GM12878 (cell line): Measurements from ENCODE around the gene HAO2. TPM values are rescaled to one million over a fixed set of nuclear protein-coding genes. Genes with fewer than 3 reads are reported as not detected.

ENCODE experiments used
- ATAC-seq: fragments of 200-7000 bp; cut with Tn5 transposase; 3 replicates; pipeline ENCODE4 v1.9.1; 2020; ENCODE audit warnings: mild to moderate bottlenecking, moderate library complexity
- BruUV-seq: library from RNA; stranded (reverse); fragments of 400-500 nt; replicated peaks from 2 replicates; lab custom pipeline; 2021; lab: Mats Ljungman, UMichigan
- CTCF ChIA-PET: fragments of 300-600 bp; sonication (Branson Sonifier 250); formaldehyde crosslinking; extraction: SDS; loops from one replicate; lab custom pipeline; 2021; ENCODE audit warnings: inconsistent platforms; lab: Yijun Ruan, JAX
- POLR2A ChIA-PET: fragments of 350-600 bp; formaldehyde crosslinking; extraction: SDS; loops from one replicate; lab custom pipeline; 2021; ENCODE audit warnings: inconsistent platforms; lab: Charles Lee
- RAD21 ChIA-PET: fragments of 300-600 bp; sonication (Branson Sonifier 250); formaldehyde crosslinking; loops from one replicate; lab custom pipeline; 2023; ENCODE audit warnings: antibody characterized with exemption; ENCODE audit not compliant: unreplicated experiment; lab: Charles Lee
- SMC1A ChIA-PET: fragments of 300-600 bp; sonication (Branson Sonifier 250); formaldehyde crosslinking; loops from one replicate; lab custom pipeline; 2023; ENCODE audit not compliant: unreplicated experiment, uncharacterized antibody; lab: Charles Lee
- DNase-seq: peaks from one replicate; pipeline ENCODE4 v3.0.0-alpha.2; 2011; ENCODE audit warnings: low read depth, low spot score
- FAIRE-seq: peaks from 3 replicates; lab custom pipeline; 2011; peaks lifted over from hg19 to GRCh38; lab: Jason Lieb, UNC
- H2AFZ ChIP-seq: 2 replicates; pipeline ENCODE4 v1.6.0; 2011; ENCODE audit warnings: low read depth, low read length, control low read depth; ENCODE audit not compliant: control insufficient read depth
- H3K27ac ChIP-seq: 2 replicates; pipeline ENCODE4 v1.5.1; 2011; ENCODE audit warnings: control low read depth; ENCODE audit not compliant: control insufficient read depth, insufficient read depth
- H3K27me3 ChIP-seq, 2 experiments: replicated peaks in 1 of 2; 2 replicates each; pipeline versions ENCODE4 v1.6.0 to v1.6.1; 2011; ENCODE audit warnings: low read length in 1 of 2; ENCODE audit not compliant: control insufficient read depth in 2 of 2, insufficient read depth in 2 of 2
- H3K36me3 ChIP-seq, 2 experiments: 2 replicates each; pipeline ENCODE4 v1.5.1; 2011; ENCODE audit warnings: low read length in 1 of 2; ENCODE audit not compliant: control insufficient read depth in 2 of 2, insufficient read depth in 2 of 2
- H3K4me1 ChIP-seq: 2 replicates; pipeline ENCODE4 v1.6.1; 2011; ENCODE audit warnings: mild to moderate bottlenecking, low read length, moderate library complexity, mixed read lengths; ENCODE audit not compliant: control insufficient read depth, insufficient read depth
- H3K4me2 ChIP-seq: 2 replicates; pipeline ENCODE4 v1.6.0; 2011; ENCODE audit warnings: control low read depth; ENCODE audit not compliant: control insufficient read depth, insufficient read depth
- H3K4me3 ChIP-seq: fragments of 200-600 bp; sonication (generic); 2 replicates; pipeline ENCODE4 v1.5.1; 2016
- H3K79me2 ChIP-seq: 2 replicates; pipeline ENCODE4 v1.6.0; 2011; ENCODE audit warnings: low read length; ENCODE audit not compliant: control insufficient read depth, insufficient read depth
- H3K9ac ChIP-seq: 2 replicates; pipeline ENCODE4 v1.8.0; 2011; ENCODE audit warnings: low read length, control low read depth, mixed read lengths; ENCODE audit not compliant: control insufficient read depth, insufficient read depth
- H3K9me3 ChIP-seq: replicated peaks from 3 replicates; pipeline ENCODE4 v1.5.1; 2011; ENCODE audit warnings: mild to moderate bottlenecking, low read length; ENCODE audit not compliant: control insufficient read depth, insufficient read depth
- H4K20me1 ChIP-seq: 2 replicates; pipeline ENCODE4 v1.6.0; 2011; ENCODE audit not compliant: control insufficient read depth, insufficient read depth
- CUX1 ChIP-seq: IDR thresholded peaks from 2 replicates; pipeline ENCODE4 v1.6.1; 2012; ENCODE audit warnings: improper control_type of control experiment, low read depth, low read length; ENCODE audit not compliant: insufficient replicate concordance
- FOS ChIP-seq: IDR thresholded peaks from 3 replicates; pipeline ENCODE4 v1.6.1; 2011; ENCODE audit warnings: borderline replicate concordance; ENCODE audit not compliant: insufficient read length; ENCODE audit errors: extremely low read depth
- FOXM1 ChIP-seq: IDR thresholded peaks from 2 replicates; pipeline ENCODE4 v1.6.1; 2012; ENCODE audit warnings: low read depth, mild to moderate bottlenecking, inconsistent platforms, low read length, moderate library complexity
- HDGF ChIP-seq: fragments of 450-650 bp; IDR thresholded peaks from 2 replicates; pipeline ENCODE4 v1.6.1; 2016; ENCODE audit warnings: antibody characterized with exemption
- MYB ChIP-seq: fragments of 150-350 bp; IDR thresholded peaks from 2 replicates; pipeline ENCODE4 v1.6.1; 2014; ENCODE audit warnings: mild to moderate bottlenecking, low read depth, low read length, borderline replicate concordance
- TAF1 ChIP-seq: IDR thresholded peaks from 2 replicates; pipeline ENCODE4 v1.6.1; 2011; ENCODE audit warnings: mild to moderate bottlenecking, low read depth, low read length, borderline replicate concordance
- YY1 ChIP-seq: IDR thresholded peaks from 2 replicates; pipeline ENCODE4 v1.6.1; 2011; ENCODE audit warnings: low read depth, mild to moderate bottlenecking, low read length
- WGBS: methylation state at CpG from one replicate; pipeline ENCODE4 v1.1.6; 2016; ENCODE audit warnings: low lambda C conversion rate; ENCODE audit not compliant: insufficient replicate concordance, insufficient coverage; ENCODE audit errors: missing lambda C conversion rate; 5-methylcytosine and 5-hydroxymethylcytosine counted together
- in situ Hi-C: fragments of 300-500 bp; cut with MboI; formaldehyde crosslinking; loops from 9 replicates; pipeline ENCODE4 v1.14.3; 2018; ENCODE audit warnings: mixed read lengths
- intact Hi-C: fragments of 100-400 bp; cut with micrococcal nuclease; formaldehyde crosslinking; loops from one replicate; pipeline ENCODE4 v1.14.2; 2022; ENCODE audit not compliant: unreplicated experiment
- polyA plus RNA-seq, 11 experiments: library from polyadenylated mRNA; depleted of rRNA in 4 of 11; unstranded in 6 of 11; stranded (reverse) in 5 of 11; fragments of >200 nt; fragmentation: Nextera tagmentation in 4 of 11; fragmentation: Illumina TruSeq in 1 of 11; extraction: Ambion mirVana in 4 of 11; extraction: Trizol in 1 of 11; gene quantifications; 1 replicate in 1 of 11; 2 replicates in 10 of 11; pipeline versions ENCODE4 v1.2.1 to v1.2.3, GENCODE V29; 2011 to 2016; ENCODE audit warnings: inconsistent platforms in 2 of 11, missing spikeins in 2 of 11, low read depth in 1 of 11
- total RNA-seq, 4 experiments: library from RNA; depleted of rRNA in 3 of 4; stranded (reverse); fragments of >200 nt in 3 of 4; fragmentation: Illumina TruSeq in 1 of 4; extraction: Trizol in 1 of 4; gene quantifications; 2 replicates each; pipeline versions ENCODE4 v1.2.1 to v1.2.3, GENCODE V29; 2013 to 2021

Gene HAO2
- total and polyA plus RNA-seq, 10 of the 15 experiments (the other 5 are each of a cell fraction or from before 2014, with no cell fraction given), result not detected

GRCh38 chr1:119363162-119363561 lies 5.4 kb upstream of the HAO2 start:
- Histone ChIP-seq H3K9me3 (no peaks in the 10 kb centered on the region), H3K4me2 (no peak overlapping the region), H3K9ac (no peak overlapping the region), H2AFZ (no peak overlapping the region)
- in situ Hi-C loops, result no loop called here
- no peak for DNase-seq
- POLR2A ChIA-PET, result no interaction called here
- TF ChIP-seq HDGF, result no peak
- TF ChIP-seq, all 136 proteins: peak for 0
- SMC1A ChIA-PET, result interaction anchor here (1.2 to 1.7 kb wide), 5 partner anchors 9 to 88 kb away, joined by 3 to 4 read pairs (median 4); no protein-coding TSS in a partner anchor
- H3K27ac ChIP-seq, result no peak overlapping the region
- CTCF ChIA-PET, result interaction anchor here (0.8 to 8.9 kb wide), 7 partner anchors 15 to 1209 kb away, joined by 3 to 137 read pairs (median 4); no protein-coding TSS in a partner anchor
- H3K36me3 ChIP-seq, result no peaks in the 10 kb centered on the region
- no peaks in the 10 kb centered on the region for H3K27me3 ChIP-seq
- no peaks in the 10 kb centered on the region for H4K20me1 ChIP-seq
- H3K4me1 ChIP-seq, result peaks cover 7% of the 10 kb centered on the region; the same call in 1 of the 2 replicates
- no peak overlapping the region for H3K4me3 ChIP-seq
- H3K79me2 ChIP-seq, result no peaks in the 10 kb centered on the region
- no TSS peak for BruUV-seq
- intact Hi-C loops, result loop anchor here (10.0 kb wide), 1 partner anchor 228 kb away; no protein-coding TSS in a partner anchor
- FAIRE-seq (no peak), ATAC-seq (no peak)
- RAD21 ChIA-PET, result interaction anchor here (1.0 to 4.9 kb wide), 3 partner anchors 15 to 88 kb away, joined by 3 to 36 read pairs (median 4); no protein-coding TSS in a partner anchor
- 56% methylated on average over 7 of the region's 7 CpGs for WGBS

DNA sequence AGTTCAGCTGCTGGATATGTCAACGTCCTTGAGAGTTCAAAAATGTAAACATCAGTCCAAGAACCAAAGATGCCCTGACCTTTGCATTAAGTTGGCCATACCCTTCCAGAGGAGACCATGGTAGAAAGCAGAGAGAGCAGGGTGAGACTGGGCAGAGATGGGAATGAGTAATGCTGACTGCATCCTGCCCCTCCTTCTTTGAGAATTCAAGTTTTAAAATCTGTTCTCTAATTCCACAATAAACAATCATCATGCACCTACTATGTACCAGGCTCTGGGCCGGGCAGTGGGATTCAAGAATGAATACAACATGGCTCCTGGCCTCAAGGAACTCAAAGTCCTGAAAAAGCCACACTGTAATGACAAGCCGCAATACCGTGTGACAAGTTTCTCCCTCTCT lies 3.9 kb upstream of the HAO2 start:
- Histone ChIP-seq H3K4me1 (peaks cover 3% of the 10 kb centered on the region; the same call in 1 of the 2 replicates), H4K20me1 (no peaks in the 10 kb centered on the region), H3K36me3 (no peaks in the 10 kb centered on the region), H3K9me3 (no peaks in the 10 kb centered on the region), H3K27ac (no peak overlapping the region), H3K4me3 (no peak overlapping the region), H3K79me2 (no peaks in the 10 kb centered on the region), H3K9ac (no peak overlapping the region), H3K4me2 (no peak overlapping the region), H2AFZ (no peak overlapping the region), H3K27me3 (no peaks in the 10 kb centered on the region)
- ChIA-PET SMC1A (interaction anchor here (1.3 to 7.2 kb wide), 11 partner anchors 9 to 89 kb away, joined by 3 to 73 read pairs (median 7); no protein-coding TSS in a partner anchor), CTCF (interaction anchor here (0.7 to 8.9 kb wide), 11 partner anchors 8 to 91 kb away, joined by 3 to 144 read pairs (median 4); no protein-coding TSS in a partner anchor), POLR2A (interaction anchor here (0.8 to 1.0 kb wide), 2 partner anchors 24 to 77 kb away, joined by 3 to 4 read pairs; no protein-coding TSS in a partner anchor), RAD21 (interaction anchor here (1.0 to 5.3 kb wide), 8 partner anchors 16 to 88 kb away, joined by 3 to 63 read pairs (median 24); no protein-coding TSS in a partner anchor)
- DNase-seq, result no peak
- in situ Hi-C loops, result loop anchor here (5.0 kb wide), 1 partner anchor 77 kb away; no protein-coding TSS in a partner anchor
- no peak for ATAC-seq
- 34% methylated on average over 4 of the region's 4 CpGs for WGBS
- no TSS peak for BruUV-seq
- FAIRE-seq, result no peak
- intact Hi-C loops, result loop anchor here (5.0 to 10.0 kb wide), 3 partner anchors 137 to 1212 kb away; no protein-coding TSS in a partner anchor
- TF ChIP-seq CUX1, result no peak
- no peak for TF ChIP-seq MYB
- TF ChIP-seq YY1, result no peak
- no peak for TF ChIP-seq TAF1
- no peak for TF ChIP-seq FOS
- no peak for TF ChIP-seq FOXM1
